Measurements from ENCODE around the gene DNAJC25. TPM values are rescaled to one million over a fixed set of nuclear protein-coding genes. Genes with fewer than 3 reads are reported as not detected.
"Not testable (repeated sequence)": the region's sequence is repeated elsewhere in the genome, so short reads cannot be mapped to it uniquely, and the experiment has no call there.

DNAJC25 gene
- total RNA-seq, 1 donor from 2014 or later = 12.2 TPM

DNA sequence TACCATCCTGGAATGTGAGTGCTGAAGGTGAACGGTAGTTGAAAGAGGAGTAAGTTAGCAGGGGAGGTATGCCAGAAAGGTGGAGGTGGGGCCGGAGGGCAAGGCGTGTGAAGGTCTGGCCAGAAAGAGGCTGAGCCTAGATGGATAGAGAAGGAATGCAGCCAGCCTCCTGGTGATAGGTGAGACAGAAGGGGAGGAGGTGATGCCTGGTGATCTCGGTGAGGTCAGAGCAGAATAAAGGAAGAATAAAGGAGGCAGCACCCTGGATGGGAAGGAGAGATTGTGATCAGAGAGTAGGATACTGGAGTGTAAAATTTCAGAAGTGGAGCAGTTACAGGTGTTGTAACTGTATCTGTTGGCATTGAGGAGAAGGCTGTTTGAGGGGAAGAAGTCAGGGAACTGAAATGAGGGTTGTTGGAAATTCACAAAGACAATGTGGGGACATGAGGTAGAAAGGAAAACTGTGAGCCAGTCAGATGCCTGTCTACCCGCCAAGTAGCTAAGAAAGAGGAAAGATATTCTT, 32.2 kb downstream of the DNAJC25 start:
- H3K9me3 Mint-ChIP-seq (ENCODE audit: unreplicated experiment) = no peaks in the 10 kb centered on the region
- no peak for DNase-seq (ENCODE audit: low read depth)
- H3K4me2 ChIP-seq (ENCODE audit: low read length) = peak overlapping the region; percentile 91
- H3K27me3 ChIP-seq (ENCODE audit: insufficient read depth, low read length) = no peaks in the 10 kb centered on the region
- peaks cover 17% of the 10 kb centered on the region for H3K4me1 ChIP-seq (ENCODE audit: insufficient read depth, low read length)
- peaks cover 39% of the 10 kb centered on the region for H4K20me1 ChIP-seq (ENCODE audit: insufficient read depth, low read length)
- peaks cover 14% of the 10 kb centered on the region for H3K4me1 Mint-ChIP-seq (ENCODE audit: low read depth, unreplicated experiment)
- no peaks in the 10 kb centered on the region for H3K9me3 ChIP-seq (ENCODE audit: insufficient read depth, low read depth, low read length)
- no peak overlapping the region for H2AFZ ChIP-seq (ENCODE audit: low read depth, low read length)
- H3K36me3 ChIP-seq (ENCODE audit: insufficient read depth, low read length) = peaks cover 8% of the 10 kb centered on the region
- TF ChIP-seq EZH2 (IDR thresholded peaks at IDR 0.05; ENCODE audit: insufficient read depth, low read length) = no peak
- TF ChIP-seq, protein P1, sequence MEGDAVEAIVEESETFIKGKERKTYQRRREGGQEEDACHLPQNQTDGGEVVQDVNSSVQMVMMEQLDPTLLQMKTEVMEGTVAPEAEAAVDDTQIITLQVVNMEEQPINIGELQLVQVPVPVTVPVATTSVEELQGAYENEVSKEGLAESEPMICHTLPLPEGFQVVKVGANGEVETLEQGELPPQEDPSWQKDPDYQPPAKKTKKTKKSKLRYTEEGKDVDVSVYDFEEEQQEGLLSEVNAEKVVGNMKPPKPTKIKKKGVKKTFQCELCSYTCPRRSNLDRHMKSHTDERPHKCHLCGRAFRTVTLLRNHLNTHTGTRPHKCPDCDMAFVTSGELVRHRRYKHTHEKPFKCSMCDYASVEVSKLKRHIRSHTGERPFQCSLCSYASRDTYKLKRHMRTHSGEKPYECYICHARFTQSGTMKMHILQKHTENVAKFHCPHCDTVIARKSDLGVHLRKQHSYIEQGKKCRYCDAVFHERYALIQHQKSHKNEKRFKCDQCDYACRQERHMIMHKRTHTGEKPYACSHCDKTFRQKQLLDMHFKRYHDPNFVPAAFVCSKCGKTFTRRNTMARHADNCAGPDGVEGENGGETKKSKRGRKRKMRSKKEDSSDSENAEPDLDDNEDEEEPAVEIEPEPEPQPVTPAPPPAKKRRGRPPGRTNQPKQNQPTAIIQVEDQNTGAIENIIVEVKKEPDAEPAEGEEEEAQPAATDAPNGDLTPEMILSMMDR (IDR thresholded peaks at IDR 0.05; ENCODE audit: insufficient read depth, low read depth, low read length) = no peak
- peaks cover 41% of the 10 kb centered on the region for H3K79me2 ChIP-seq (ENCODE audit: insufficient read depth, low read length)
- H3K4me3 Mint-ChIP-seq (ENCODE audit: unreplicated experiment) = peak overlapping the region; percentile 2
- FAIRE-seq = no peak
- H3K27ac ChIP-seq (ENCODE audit: low read depth, low read length) = no peak overlapping the region
- no peak overlapping the region for H3K4me3 ChIP-seq (ENCODE audit: insufficient read depth, low read depth, low read length)
- H3K9ac ChIP-seq (ENCODE audit: low read length) = peak overlapping the region; percentile 83
- peaks cover 6% of the 10 kb centered on the region for H3K36me3 Mint-ChIP-seq (ENCODE audit: low read depth, unreplicated experiment)
- no peak overlapping the region for H3K27ac Mint-ChIP-seq (ENCODE audit: unreplicated experiment)
- no peaks in the 10 kb centered on the region for H3K27me3 Mint-ChIP-seq (ENCODE audit: low read depth, unreplicated experiment)

DNA sequence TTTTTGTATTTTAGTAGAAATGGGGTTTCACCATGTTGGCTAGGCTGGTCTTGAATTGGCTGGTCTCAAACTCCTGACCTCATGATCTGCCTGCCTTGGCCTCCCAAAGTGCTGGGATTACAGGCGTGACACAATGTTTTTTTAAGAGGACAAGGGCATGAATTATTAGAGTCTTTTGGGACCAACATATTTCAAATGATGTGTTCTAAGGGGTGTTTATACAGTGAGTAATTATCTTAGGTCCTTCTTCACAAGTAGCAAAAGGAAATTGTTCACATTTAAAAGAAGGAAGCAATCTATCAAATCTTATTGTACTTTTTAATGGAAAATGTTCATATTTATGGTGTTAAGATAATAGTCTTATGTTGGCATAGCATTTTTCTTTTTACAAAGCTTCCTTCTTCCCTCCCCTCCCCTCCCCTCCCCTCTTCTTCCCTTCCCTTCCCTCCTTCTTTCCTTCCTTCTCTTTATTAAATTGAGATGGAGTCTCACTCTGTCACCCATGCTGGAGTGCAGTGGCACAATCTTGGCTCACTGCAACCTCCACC, 37.0 kb downstream of the DNAJC25 start:
- peaks cover 2% of the 10 kb centered on the region for H3K4me1 ChIP-seq (ENCODE audit: insufficient read depth, low read length)
- H3K27me3 ChIP-seq (ENCODE audit: insufficient read depth, low read length) = no peaks in the 10 kb centered on the region
- peaks cover 33% of the 10 kb centered on the region for H4K20me1 ChIP-seq (ENCODE audit: insufficient read depth, low read length)
- no peak overlapping the region for H3K9ac ChIP-seq (ENCODE audit: low read length)
- no peaks in the 10 kb centered on the region for H3K27me3 Mint-ChIP-seq (ENCODE audit: low read depth, unreplicated experiment)
- H3K4me3 ChIP-seq (ENCODE audit: insufficient read depth, low read depth, low read length) = no peak overlapping the region
- no peaks in the 10 kb centered on the region for H3K9me3 Mint-ChIP-seq (ENCODE audit: unreplicated experiment)
- peaks cover 27% of the 10 kb centered on the region for H3K79me2 ChIP-seq (ENCODE audit: insufficient read depth, low read length)
- peaks cover 5% of the 10 kb centered on the region for H3K4me1 Mint-ChIP-seq (ENCODE audit: low read depth, unreplicated experiment)
- no peak overlapping the region for H3K4me3 Mint-ChIP-seq (ENCODE audit: unreplicated experiment)
- no peak overlapping the region for H3K27ac Mint-ChIP-seq (ENCODE audit: unreplicated experiment)
- H2AFZ ChIP-seq (ENCODE audit: low read depth, low read length) = no peak overlapping the region
- no peaks in the 10 kb centered on the region for H3K9me3 ChIP-seq (ENCODE audit: insufficient read depth, low read depth, low read length)
- TF ChIP-seq, protein P1 (IDR thresholded peaks at IDR 0.05; ENCODE audit: insufficient read depth, low read depth, low read length) = no peak
- no peak for TF ChIP-seq EZH2 (IDR thresholded peaks at IDR 0.05; ENCODE audit: insufficient read depth, low read length)
- DNase-seq (ENCODE audit: low read depth) = no peak
- H3K4me2 ChIP-seq (ENCODE audit: low read length) = no peak overlapping the region
- H3K36me3 Mint-ChIP-seq (ENCODE audit: low read depth, unreplicated experiment) = peaks cover 7% of the 10 kb centered on the region
- H3K36me3 ChIP-seq (ENCODE audit: insufficient read depth, low read length) = peaks cover 10% of the 10 kb centered on the region
- FAIRE-seq = no peak
- H3K27ac ChIP-seq (ENCODE audit: low read depth, low read length) = no peak overlapping the region

DNA sequence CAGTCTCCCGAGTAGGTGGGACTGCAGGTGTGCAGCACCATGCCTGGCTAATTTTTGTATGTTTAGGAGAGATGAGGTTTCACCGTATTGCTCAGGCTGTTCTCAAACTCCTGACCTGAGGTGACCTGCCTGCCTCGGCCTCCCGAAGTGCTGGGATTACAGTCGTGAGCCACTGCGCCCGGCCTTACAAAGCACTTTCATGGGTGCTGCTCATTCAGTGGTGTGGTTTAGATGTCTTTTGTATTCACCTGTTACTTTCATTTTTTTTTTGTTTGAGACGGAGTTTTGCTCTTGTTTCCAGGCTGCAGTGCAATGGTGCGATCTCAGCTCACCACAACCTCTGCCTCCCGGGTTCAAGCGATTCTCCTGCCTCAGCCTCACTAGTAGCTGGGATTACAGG, 37.5 kb downstream of the DNAJC25 start:
- H2AFZ ChIP-seq (ENCODE audit: low read depth, low read length); H3K4me1 Mint-ChIP-seq (ENCODE audit: low read depth, unreplicated experiment); H3K9me3 Mint-ChIP-seq (ENCODE audit: unreplicated experiment); H3K4me3 ChIP-seq (ENCODE audit: insufficient read depth, low read depth, low read length); H3K36me3 ChIP-seq (ENCODE audit: insufficient read depth, low read length); H3K27ac ChIP-seq (ENCODE audit: low read depth, low read length); H3K4me3 Mint-ChIP-seq (ENCODE audit: unreplicated experiment); H3K4me1 ChIP-seq (ENCODE audit: insufficient read depth, low read length); H3K27ac Mint-ChIP-seq (ENCODE audit: unreplicated experiment); H3K36me3 Mint-ChIP-seq (ENCODE audit: low read depth, unreplicated experiment); H3K9ac ChIP-seq (ENCODE audit: low read length); H3K27me3 Mint-ChIP-seq (ENCODE audit: low read depth, unreplicated experiment); FAIRE-seq; DNase-seq (ENCODE audit: low read depth); H3K4me2 ChIP-seq (ENCODE audit: low read length); H3K27me3 ChIP-seq (ENCODE audit: insufficient read depth, low read length); H3K9me3 ChIP-seq (ENCODE audit: insufficient read depth, low read depth, low read length): not testable (repeated sequence)
- Histone ChIP-seq H4K20me1 (ENCODE audit: insufficient read depth, low read length) (peaks cover 28% of the 10 kb centered on the region), H3K79me2 (ENCODE audit: insufficient read depth, low read length) (peaks cover 22% of the 10 kb centered on the region)
